HAP-1 (cell line): ENCODE data around the gene ZNF780A.
"Not testable (repeated sequence)": the region's sequence is repeated elsewhere in the genome, so short reads cannot be mapped to it uniquely, and the experiment has no call there.

Source experiments
- DNase-seq, 2 experiments: peaks; one replicate each; pipeline ENCODE4 v3.0.0-alpha.2; 2016 to 2020; ENCODE audit warnings: low spot score in 2 of 2
- H3K27me3 ChIP-seq: fragments of 250-450 bp; sonication (Bioruptor Pico); 2 replicates; pipeline ENCODE4 v1.5.1; 2020; ENCODE audit warnings: low read depth, mild to moderate bottlenecking, moderate library complexity
- H3K36me3 ChIP-seq: fragments of 250-450 bp; sonication (Bioruptor Pico); replicated peaks from 2 replicates; pipeline ENCODE4 v1.5.1; 2020; ENCODE audit warnings: mild to moderate bottlenecking
- H3K4me1 ChIP-seq: fragments of 250-450 bp; sonication (Bioruptor Pico); 2 replicates; pipeline ENCODE4 v1.5.1; 2020; ENCODE audit warnings: mild to moderate bottlenecking
- H3K4me3 ChIP-seq: fragments of 250-450 bp; sonication (Bioruptor Pico); 2 replicates; pipeline ENCODE4 v1.5.1; 2020; ENCODE audit warnings: mild to moderate bottlenecking, moderate library complexity
- H3K9me3 ChIP-seq: fragments of 250-450 bp; sonication (Bioruptor Pico); 2 replicates; pipeline ENCODE4 v1.5.1; 2020; ENCODE audit warnings: mild to moderate bottlenecking, moderate library complexity
- in situ Hi-C: fragments of 300-500 bp; cut with MboI; formaldehyde crosslinking; loops from 3 replicates; pipeline ENCODE4 v1.14.3; 2020; ENCODE audit warnings: low sequenced_read_pairs, inconsistent platforms, mixed read lengths

Gene ZNF780A

DNA sequence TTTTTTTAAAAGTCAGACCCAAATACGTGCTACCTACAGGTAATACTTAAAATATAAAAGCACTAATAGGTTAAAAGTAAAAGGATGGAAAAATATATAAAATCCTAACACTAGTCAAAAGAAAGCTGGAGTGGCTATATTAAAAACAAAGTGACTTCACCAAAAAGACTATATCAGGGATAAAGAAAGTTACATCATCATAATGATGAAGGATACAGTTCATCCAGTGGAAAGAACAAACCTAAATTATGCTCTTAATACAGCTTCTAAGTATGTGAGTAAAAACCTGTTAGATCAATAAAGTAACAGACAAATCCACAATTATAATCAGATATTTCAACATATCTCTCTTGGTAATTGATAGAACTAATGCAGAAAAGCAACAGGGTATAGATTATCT lies 33.6 kb downstream of the ZNF780A start:
- H3K36me3 ChIP-seq: peaks cover 4% of the 10 kb centered on the region; the same call in 1 of the 2 replicates
- DNase-seq: no peak
- in situ Hi-C loops: no loop called here
- H3K4me1 ChIP-seq: no peaks in the 10 kb centered on the region; the same call in 1 of the 2 replicates
- H3K27me3 ChIP-seq: no peaks in the 10 kb centered on the region
- no peak overlapping the region for H3K4me3 ChIP-seq
- peaks cover 11% of the 10 kb centered on the region; the same call in 1 of the 2 replicates for H3K9me3 ChIP-seq

DNA sequence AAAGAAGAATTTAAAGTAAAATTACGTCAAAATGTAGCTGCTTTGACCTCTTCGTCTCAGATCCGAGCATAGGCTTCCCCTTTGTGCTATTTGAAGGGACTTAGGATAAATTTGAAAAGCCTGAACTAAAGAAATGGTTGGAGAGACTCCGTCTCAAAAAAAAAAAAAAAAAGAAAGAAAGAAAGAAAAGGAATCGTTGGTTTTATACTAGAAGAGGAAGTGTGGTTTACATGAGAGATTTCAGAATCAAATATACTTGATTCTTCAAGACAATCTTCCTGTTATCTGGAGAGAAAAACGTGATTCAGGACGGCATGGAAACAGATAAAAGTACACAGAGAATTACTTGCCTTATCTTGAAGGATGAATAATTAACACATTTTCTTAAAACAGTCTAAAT lies 34.2 kb downstream of the ZNF780A start:
- DNase-seq: no peak
- Histone ChIP-seq H3K9me3 (peaks cover 11% of the 10 kb centered on the region; the same call in 1 of the 2 replicates), H3K27me3 (no peaks in the 10 kb centered on the region), H3K4me1 (no peaks in the 10 kb centered on the region; the same call in 1 of the 2 replicates), H3K4me3 (peak overlapping the region; percentile 60), H3K36me3 (peaks cover 4% of the 10 kb centered on the region; the same call in 1 of the 2 replicates)
- in situ Hi-C loops: no loop called here

DNA sequence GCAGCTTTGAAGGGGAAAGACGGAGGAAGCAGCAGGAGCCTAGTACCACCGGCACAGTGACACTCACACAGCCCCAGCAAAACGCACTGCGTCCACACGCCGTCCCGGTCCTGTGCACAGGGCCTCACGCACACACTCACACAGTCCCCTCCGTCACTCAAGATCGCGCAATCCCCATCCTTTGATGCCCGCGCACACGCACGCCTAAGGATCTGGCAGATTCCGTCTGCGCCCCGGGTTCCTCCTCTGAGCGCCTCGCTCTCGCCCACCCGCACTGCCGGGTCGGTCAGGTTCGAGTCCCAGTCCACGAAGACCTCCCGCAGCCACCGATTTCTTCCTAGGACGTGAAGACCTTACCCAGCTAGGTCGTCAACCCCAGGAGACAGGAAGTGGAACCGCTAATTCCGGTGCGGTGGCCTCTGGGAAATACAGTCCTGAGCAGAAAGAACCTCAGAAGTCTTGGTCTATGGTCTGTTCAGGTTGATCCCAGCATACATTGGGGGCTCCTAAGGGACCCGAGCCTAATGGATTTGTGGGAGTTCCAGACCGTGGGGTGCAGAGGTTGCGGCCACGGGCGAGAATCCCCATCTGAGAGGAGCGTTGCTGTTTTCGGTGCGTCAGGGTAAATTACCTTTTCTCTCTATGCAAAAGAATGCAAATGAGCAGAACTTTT lies 34.8 kb downstream of the ZNF780A start, which contains the start of gene ZNF780B:
TSS of gene ZNF780B (minus strand) at position 400 of the 673 bp plus-strand sequence. CDS start 5,899 bp downstream, outside the sequence.
- H3K4me3 ChIP-seq: peak within 1 kb of the TSS; percentile 60
- no peaks in the 10 kb centered on the region; the same call in 1 of the 2 replicates for H3K4me1 ChIP-seq
- H3K27me3 ChIP-seq: no peaks in the 10 kb centered on the region
- DNase-seq: peak; percentile 73 to 75
- peaks cover 11% of the 10 kb centered on the region; the same call in 1 of the 2 replicates for H3K9me3 ChIP-seq
- in situ Hi-C loops: no loop called here
- peaks cover 4% of the 10 kb centered on the region; the same call in 1 of the 2 replicates for H3K36me3 ChIP-seq

DNA sequence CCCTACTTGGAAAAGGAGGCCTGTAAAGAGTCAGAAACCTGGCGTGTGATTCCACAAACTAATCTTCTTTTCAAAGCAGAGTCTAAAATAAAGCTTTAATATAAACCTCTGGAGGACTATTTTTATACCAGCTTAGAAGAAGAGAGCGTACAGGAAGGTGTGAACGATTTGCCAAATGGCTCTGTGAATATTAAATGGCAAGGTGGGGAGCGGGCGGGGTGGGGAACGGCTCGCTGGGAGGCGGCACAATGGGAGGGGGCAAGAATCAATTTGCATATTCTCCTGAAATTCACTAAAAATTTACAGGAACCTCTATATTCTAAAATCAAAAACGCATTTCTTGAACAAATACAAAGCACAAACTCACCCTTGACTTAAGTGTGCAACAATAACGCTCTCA lies 35.7 kb downstream of the ZNF780A start:
- Histone ChIP-seq H3K4me3 (peak overlapping the region; percentile 60), H3K9me3 (peaks cover 11% of the 10 kb centered on the region; the same call in 1 of the 2 replicates), H3K27me3 (no peaks in the 10 kb centered on the region), H3K36me3 (peaks cover 4% of the 10 kb centered on the region; the same call in 1 of the 2 replicates), H3K4me1 (no peaks in the 10 kb centered on the region; the same call in 1 of the 2 replicates)
- DNase-seq: no peak
- in situ Hi-C loops: no loop called here

DNA sequence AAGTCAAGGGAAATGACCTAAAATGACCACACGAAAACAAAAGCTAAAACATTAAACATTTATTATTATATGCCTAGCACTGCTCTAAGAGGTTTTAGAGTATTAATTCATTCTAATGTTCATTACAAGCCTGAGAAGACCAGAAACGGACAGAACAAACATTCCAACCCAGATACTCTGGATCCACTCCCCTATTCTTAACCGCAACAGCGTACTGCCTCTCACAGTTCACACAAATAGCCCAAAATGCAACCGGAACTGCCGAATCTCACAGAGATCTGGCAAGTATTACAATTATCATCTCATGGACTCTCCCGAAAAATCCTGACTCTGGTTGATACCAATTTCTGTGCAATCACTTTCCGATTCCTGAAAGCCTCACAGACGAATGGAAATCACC lies 36.1 kb downstream of the ZNF780A start:
- H3K27me3 ChIP-seq: no peaks in the 10 kb centered on the region
- in situ Hi-C loops: no loop called here
- H3K4me3 ChIP-seq: peak overlapping the region; percentile 60
- peaks cover 10% of the 10 kb centered on the region; the same call in 1 of the 2 replicates for H3K9me3 ChIP-seq
- H3K36me3 ChIP-seq: peaks cover 4% of the 10 kb centered on the region; the same call in 1 of the 2 replicates
- no peaks in the 10 kb centered on the region; the same call in 1 of the 2 replicates for H3K4me1 ChIP-seq
- DNase-seq: no peak

DNA sequence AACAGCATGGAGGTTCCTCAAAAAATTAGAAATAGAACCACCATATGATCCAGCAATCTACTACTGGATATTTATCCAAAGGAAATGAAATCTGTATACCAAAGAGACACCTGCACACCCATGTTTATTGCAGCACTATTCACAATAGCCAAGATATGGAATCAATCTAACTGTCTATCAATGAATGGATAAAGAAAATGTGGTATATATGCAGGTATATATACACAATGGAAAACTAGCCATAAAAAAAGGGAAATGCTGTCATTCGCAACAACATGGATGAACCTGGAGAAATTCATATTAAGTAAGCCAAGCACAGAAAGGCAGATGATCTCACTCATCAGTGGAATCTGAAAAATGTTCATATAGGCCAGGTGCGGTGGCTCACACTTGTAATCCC lies 37.3 kb downstream of the ZNF780A start:
- in situ Hi-C loops: no loop called here
- Histone ChIP-seq H3K36me3 (peaks cover 4% of the 10 kb centered on the region), H3K4me1 (no peaks in the 10 kb centered on the region; the same call in 1 of the 2 replicates), H3K9me3 (peaks cover 5% of the 10 kb centered on the region; the same call in 1 of the 2 replicates), H3K4me3 (no peak overlapping the region), H3K27me3 (no peaks in the 10 kb centered on the region)
- no peak for DNase-seq

DNA sequence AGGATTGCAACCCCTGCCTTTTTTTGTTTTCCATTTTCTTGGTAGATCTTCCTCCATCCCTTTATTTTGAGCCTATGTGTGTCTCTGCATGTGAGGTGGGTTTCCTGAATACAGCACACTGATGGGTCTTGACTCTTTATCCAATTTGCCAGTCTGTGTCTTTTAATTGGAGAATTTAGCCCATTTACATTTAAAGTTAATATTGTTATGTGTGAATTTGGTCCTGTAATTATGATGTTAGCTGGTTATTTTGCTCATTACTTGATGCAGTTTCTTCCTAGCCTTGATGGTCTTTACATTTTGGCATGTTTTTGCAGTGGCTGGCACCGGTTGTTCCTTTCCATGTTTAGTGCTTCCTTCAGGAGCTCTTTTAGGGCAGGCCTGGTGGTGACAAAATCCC lies 49.0 kb downstream of the ZNF780A start:
- in situ Hi-C loops: not testable (repeated sequence)

DNA sequence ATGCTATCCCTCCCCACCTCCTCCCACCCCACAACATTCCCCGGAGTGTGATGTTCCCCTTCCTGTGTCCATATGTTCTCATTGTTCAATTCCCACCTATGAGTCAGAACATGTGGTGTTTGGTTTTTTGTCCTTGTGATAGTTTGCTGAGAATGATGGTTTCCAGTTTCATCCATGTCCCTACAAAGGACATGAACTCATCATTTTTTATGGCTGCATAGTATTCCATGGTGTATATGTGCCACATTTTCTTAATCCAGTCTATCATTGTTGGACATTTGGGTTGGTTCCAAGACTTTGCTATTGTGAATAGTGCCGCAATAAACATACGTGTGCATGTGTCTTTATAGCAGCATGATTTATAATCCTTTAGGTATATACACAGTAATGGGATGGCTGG lies 52.7 kb downstream of the ZNF780A start:
- DNase-seq, H3K4me1 ChIP-seq, H3K4me3 ChIP-seq, in situ Hi-C loops, H3K27me3 ChIP-seq, H3K36me3 ChIP-seq: not testable (repeated sequence)
- H3K9me3 ChIP-seq: peaks cover 17% of the 10 kb centered on the region

More for the DNA sequence above, 49.0 kb downstream of the ZNF780A start:
- not testable (repeated sequence) for H3K4me3 ChIP-seq, H3K4me1 ChIP-seq, H3K9me3 ChIP-seq, H3K27me3 ChIP-seq, DNase-seq
- peaks cover 20% of the 10 kb centered on the region for H3K36me3 ChIP-seq

DNA sequence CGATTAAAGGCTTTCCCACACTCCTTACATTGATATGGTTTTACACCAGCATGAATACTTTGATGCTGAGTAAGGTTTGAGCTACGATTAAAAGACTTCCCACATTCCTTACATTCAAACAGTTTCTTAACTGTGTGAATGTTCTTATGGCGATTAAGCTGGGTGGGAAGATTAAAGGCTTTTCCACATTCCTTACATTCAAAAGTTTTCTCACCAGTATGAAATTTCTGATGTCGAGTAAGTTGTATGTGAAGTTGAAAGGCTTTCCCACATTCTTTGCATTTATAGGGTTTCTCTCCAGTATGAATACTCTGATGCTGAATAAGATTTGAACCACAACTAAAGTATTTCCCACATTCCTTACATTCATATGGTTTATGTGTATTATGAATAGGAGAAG lies 54.7 kb downstream of the ZNF780A start:
- H3K4me1 ChIP-seq: no peaks in the 10 kb centered on the region
- DNase-seq: no peak
- H3K4me3 ChIP-seq: no peak overlapping the region
- H3K27me3 ChIP-seq: no peaks in the 10 kb centered on the region
- in situ Hi-C loops: no loop called here
- peaks cover 18% of the 10 kb centered on the region for H3K9me3 ChIP-seq
- H3K36me3 ChIP-seq: no peaks in the 10 kb centered on the region

DNA sequence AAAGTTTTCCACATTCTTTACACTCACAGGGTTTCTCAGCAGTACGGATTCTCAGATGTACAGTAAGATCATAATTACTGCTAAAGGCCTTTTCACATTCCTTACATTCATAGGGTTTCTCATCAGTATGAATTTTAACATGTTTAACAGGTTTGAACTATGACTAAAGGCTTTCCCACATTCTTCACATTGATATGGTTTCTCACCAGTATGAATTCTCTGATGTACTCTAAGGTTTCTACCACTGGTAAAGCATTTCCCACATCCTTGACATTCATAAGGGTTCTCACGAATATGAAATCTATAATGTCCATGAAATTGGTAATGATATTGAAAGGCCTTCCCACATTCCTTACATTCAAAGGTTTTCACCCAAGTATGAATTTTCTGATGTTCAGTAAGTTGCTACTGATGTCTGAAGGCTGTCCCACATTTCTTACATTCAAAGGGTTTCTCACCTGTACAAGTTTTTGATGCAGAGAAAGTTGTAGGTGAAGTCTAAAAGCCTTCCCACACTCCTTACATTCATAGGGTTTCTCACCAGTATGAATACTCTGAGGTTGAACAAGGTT lies 56.7 kb downstream of the ZNF780A start:
- Histone ChIP-seq H3K4me3 (no peak overlapping the region), H3K9me3 (peaks cover 18% of the 10 kb centered on the region)

DNA sequence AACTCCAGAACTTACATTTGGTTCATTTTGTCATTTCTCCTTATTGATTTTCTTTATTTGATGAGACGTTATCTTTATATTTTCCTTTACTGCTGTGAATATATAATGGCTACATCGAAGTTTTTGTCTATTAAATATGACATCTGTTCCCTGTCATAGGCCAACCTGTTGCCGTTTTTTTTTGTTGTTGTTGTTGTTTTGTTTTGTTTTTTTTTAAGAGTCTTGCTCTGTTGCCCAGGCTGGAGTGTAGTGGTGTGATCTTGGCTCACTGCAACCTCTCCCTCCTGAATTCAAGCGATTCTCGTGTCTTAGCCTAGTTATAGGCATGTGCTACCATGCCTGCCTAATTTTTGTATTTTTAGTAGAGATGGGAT lies 64.2 kb downstream of the ZNF780A start:
- in situ Hi-C loops: no loop called here
- Histone ChIP-seq H3K4me1 (no peaks in the 10 kb centered on the region), H3K9me3 (peaks cover 15% of the 10 kb centered on the region), H3K36me3 (no peaks in the 10 kb centered on the region), H3K27me3 (no peaks in the 10 kb centered on the region), H3K4me3 (no peak overlapping the region)
- DNase-seq: no peak

More for the DNA sequence above, 56.7 kb downstream of the ZNF780A start:
- in situ Hi-C loops: no loop called here
- DNase-seq: no peak
- H3K36me3 ChIP-seq: no peaks in the 10 kb centered on the region
- no peaks in the 10 kb centered on the region for H3K4me1 ChIP-seq
- no peaks in the 10 kb centered on the region for H3K27me3 ChIP-seq

DNA sequence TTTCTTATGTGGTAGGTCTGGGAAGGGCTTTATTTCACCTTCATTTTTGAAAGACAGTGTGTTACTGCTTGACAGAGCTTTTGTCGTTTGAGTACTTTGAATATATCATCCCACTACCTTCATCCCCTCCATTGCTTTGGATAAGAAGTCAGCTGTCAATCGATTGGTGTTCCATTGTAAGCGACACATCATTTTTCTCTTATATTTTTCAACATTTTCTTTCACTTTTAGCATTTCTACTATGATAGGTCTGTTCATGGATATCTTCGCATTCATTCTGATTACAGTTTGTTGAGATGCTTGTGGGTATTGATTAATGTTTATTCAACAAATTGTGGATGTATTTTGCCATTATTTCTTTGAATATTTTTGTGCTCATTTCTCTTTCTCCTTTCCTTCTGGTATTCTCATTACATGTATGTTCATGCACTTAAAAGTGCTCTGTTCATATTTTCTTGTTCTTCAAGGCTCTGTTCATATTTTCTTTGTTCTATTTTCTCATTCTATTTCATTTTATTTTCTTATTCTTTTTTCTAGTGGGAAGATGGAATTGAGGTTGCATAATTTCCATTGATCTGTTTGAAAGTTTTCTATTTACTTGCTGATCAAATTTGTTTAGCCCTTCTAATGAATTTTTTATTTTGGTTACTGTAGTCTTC lies 64.7 kb downstream of the ZNF780A start:
- no peak for DNase-seq
- H3K4me1 ChIP-seq: no peaks in the 10 kb centered on the region; the same call in 1 of the 2 replicates
- in situ Hi-C loops: no loop called here
- H3K9me3 ChIP-seq: peaks cover 15% of the 10 kb centered on the region
- H3K27me3 ChIP-seq: no peaks in the 10 kb centered on the region
- H3K4me3 ChIP-seq: no peak overlapping the region
- no peaks in the 10 kb centered on the region for H3K36me3 ChIP-seq

DNA sequence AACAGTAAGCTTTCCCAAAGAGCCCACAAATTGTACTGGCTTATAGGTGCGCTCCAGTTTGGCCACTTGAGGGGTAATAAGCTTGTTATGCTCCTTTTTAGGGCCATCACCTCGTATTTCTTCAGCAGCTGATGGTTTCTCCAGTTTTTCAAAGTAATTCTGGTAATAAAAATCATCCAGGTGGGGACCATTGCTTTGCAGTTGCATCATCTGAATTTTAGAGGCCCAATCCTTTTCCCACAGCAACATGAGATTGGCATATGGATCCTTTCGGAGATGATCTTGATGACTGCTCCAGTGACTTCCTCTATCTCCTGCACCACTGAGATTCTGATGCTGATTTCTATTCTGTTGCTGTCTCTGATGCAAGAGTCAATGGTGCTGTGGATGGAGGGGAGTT lies 66.8 kb downstream of the ZNF780A start:
- in situ Hi-C loops: no loop called here
- Histone ChIP-seq H3K4me3 (no peak overlapping the region), H3K36me3 (no peaks in the 10 kb centered on the region), H3K9me3 (peaks cover 10% of the 10 kb centered on the region), H3K4me1 (no peaks in the 10 kb centered on the region; the same call in 1 of the 2 replicates), H3K27me3 (no peaks in the 10 kb centered on the region)
- DNase-seq: no peak
